IPS-18a (cell line): ENCODE results near the gene NME7.

ENCODE experiments used
- H3K27ac ChIP-seq: one replicate; pipeline ENCODE4 v1.5.1; 2013; ENCODE audit warnings: low read length
- H3K27me3 ChIP-seq: one replicate; pipeline ENCODE4 v1.6.1; 2013; ENCODE audit warnings: mild to moderate bottlenecking, low read length; ENCODE audit not compliant: control insufficient read depth, insufficient read depth
- H3K36me3 ChIP-seq: one replicate; pipeline ENCODE4 v1.6.1; 2013; ENCODE audit warnings: low read depth, low read length; ENCODE audit not compliant: control insufficient read depth
- H3K4me1 ChIP-seq: one replicate; pipeline ENCODE4 v1.6.1; 2013; ENCODE audit warnings: low read depth, low read length; ENCODE audit not compliant: control insufficient read depth
- H3K4me3 ChIP-seq: one replicate; pipeline ENCODE4 v1.5.1; 2013; ENCODE audit warnings: low read length
- H3K9ac ChIP-seq: one replicate; pipeline ENCODE4 v1.6.1; 2013; ENCODE audit warnings: mild to moderate bottlenecking, low read length, moderate library complexity
- H3K9me3 ChIP-seq: one replicate; pipeline ENCODE4 v1.6.1; 2013; ENCODE audit warnings: low read depth, low read length; ENCODE audit not compliant: control insufficient read depth

The NME7 gene

GRCh38 chr1:169318536-169319244 lies 48.9 kb downstream of the NME7 start:
- Histone ChIP-seq H3K36me3 (no peaks in the 10 kb centered on the region), H3K4me1 (no peaks in the 10 kb centered on the region), H3K9me3 (no peaks in the 10 kb centered on the region), H3K9ac (no peak overlapping the region), H3K4me3 (no peak overlapping the region), H3K27me3 (no peaks in the 10 kb centered on the region), H3K27ac (no peak overlapping the region)

DNA sequence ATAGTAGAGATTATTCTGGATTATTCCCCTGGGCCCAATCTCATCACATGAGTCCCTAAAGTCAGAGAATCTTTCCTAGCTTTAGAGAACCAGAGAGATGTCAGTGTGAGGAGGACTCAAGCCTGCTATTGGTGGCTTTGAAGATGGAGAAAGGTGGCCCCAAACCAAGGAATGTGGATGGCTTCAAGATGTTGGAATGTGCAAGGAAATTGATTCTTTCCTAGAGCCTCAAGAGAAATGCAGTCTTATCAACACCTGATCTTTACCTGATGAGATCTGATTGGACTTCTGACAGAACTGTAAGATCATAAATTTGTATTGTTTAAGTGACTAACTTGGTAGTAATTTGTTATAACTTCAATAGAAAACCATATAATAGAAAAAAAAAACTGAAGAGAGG lies 51.0 kb downstream of the NME7 start:
- Histone ChIP-seq H3K27me3 (no peaks in the 10 kb centered on the region), H3K9me3 (no peaks in the 10 kb centered on the region), H3K9ac (no peak overlapping the region), H3K36me3 (no peaks in the 10 kb centered on the region), H3K27ac (no peak overlapping the region), H3K4me3 (no peak overlapping the region), H3K4me1 (no peaks in the 10 kb centered on the region)

DNA sequence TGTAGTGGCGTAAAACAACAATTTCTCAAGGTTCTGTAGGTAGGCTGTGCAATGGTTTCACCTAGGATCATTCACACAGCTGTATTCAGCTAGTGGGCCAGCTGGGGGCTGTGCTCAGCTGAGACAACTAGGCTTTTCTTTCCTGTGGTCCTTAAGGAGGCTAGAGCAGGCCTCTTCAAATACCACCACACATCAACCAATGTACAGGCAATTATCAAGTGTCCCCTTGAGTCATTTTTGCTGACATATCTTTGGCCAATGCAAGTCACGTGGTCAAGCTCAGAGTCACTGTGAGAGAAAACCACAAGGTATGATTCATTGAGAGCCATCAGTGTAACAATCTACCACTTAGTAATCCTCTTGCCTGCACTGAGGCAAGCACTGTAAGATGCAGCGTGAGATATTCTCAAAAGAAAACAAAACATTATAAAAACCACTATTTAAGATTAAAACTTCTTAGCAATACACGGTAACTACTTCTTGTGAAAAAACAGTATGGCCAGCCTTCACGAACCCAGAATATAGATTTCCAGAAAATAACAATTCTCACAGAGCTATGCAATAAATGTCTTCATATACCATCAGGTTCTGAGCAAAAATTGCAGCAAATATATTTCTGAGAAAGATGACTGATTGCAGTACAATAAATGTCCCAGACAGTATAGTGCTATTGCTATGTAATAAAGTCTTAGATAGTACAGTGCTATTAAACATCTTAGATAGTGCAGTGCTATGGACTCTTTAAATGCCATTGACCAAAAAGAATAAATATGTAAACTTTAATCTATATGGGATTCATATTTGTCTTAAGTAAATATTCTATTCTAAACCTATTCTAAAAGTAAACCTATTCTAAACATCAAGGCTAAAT lies 55.3 kb downstream of the NME7 start:
- no peaks in the 10 kb centered on the region for H3K36me3 ChIP-seq
- no peaks in the 10 kb centered on the region for H3K27me3 ChIP-seq
- no peaks in the 10 kb centered on the region for H3K9me3 ChIP-seq
- no peak overlapping the region for H3K9ac ChIP-seq
- no peak overlapping the region for H3K27ac ChIP-seq
- H3K4me3 ChIP-seq, result no peak overlapping the region
- peaks cover 10% of the 10 kb centered on the region for H3K4me1 ChIP-seq

DNA sequence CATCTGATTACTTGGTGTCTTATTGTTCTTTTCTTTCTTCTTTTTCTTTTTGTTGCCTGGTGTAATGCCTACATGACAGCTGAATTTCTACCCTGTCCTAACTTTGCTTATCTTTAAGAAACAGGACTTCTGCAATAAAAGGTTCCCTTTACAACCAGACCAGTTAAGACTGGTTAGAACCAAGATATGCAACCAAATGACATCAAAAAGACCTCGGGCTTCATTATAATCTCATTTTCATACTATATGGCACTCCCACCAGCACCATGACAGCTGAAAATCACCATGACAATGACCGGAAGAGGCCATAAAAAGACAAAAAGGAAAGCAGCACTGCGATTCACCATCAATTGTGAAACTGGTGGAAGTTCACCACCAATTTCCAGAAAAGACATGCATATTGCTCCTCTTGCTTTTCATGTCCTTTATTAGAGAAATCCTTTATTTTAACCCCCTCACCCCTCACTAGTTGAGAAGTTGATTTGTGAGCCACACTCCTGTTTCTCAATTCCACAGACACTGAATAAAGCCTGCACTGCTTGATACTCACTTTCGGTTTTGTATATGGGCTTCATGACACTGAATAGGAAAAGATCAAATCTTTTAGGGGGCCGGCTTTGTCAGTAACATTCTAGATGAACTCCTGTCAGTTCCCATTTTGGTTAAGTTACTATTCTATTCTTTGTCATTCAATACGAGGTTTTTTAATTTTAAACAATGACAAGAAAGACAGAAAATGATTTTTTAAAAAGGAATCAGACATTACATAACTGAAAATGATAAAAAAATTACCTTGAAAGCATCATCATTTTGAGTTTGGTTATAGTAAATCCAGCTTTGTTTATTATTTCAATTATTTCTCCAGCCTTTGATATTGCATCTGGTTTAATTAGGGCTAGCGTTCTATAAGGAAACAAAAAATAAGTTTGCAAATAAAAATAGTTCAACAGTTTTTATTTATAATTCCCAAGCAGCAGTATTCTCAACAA lies 58.1 kb downstream of the NME7 start:
- Histone ChIP-seq H3K27ac (no peak overlapping the region), H3K9me3 (no peaks in the 10 kb centered on the region), H3K9ac (no peak overlapping the region), H3K4me1 (peaks cover 10% of the 10 kb centered on the region), H3K36me3 (no peaks in the 10 kb centered on the region), H3K27me3 (no peaks in the 10 kb centered on the region), H3K4me3 (no peak overlapping the region)

GRCh38 chr1:169308313-169309039 lies 59.1 kb downstream of the NME7 start:
- Histone ChIP-seq H3K36me3 (no peaks in the 10 kb centered on the region), H3K9me3 (no peaks in the 10 kb centered on the region), H3K4me3 (no peak overlapping the region), H3K9ac (no peak overlapping the region), H3K27me3 (no peaks in the 10 kb centered on the region), H3K27ac (no peak overlapping the region), H3K4me1 (peaks cover 10% of the 10 kb centered on the region)

GRCh38 chr1:169307176-169307575 lies 60.4 kb downstream of the NME7 start:
- peaks cover 10% of the 10 kb centered on the region for H3K4me1 ChIP-seq
- H3K27me3 ChIP-seq, result no peaks in the 10 kb centered on the region
- H3K4me3 ChIP-seq, result no peak overlapping the region
- no peaks in the 10 kb centered on the region for H3K9me3 ChIP-seq
- no peak overlapping the region for H3K9ac ChIP-seq
- H3K36me3 ChIP-seq, result no peaks in the 10 kb centered on the region
- no peak overlapping the region for H3K27ac ChIP-seq

GRCh38 chr1:169305948-169306347 lies 61.6 kb downstream of the NME7 start:
- Histone ChIP-seq H3K36me3 (no peaks in the 10 kb centered on the region), H3K27me3 (no peaks in the 10 kb centered on the region), H3K4me3 (no peak overlapping the region), H3K4me1 (peaks cover 10% of the 10 kb centered on the region), H3K27ac (no peak overlapping the region), H3K9ac (no peak overlapping the region), H3K9me3 (no peaks in the 10 kb centered on the region)

DNA sequence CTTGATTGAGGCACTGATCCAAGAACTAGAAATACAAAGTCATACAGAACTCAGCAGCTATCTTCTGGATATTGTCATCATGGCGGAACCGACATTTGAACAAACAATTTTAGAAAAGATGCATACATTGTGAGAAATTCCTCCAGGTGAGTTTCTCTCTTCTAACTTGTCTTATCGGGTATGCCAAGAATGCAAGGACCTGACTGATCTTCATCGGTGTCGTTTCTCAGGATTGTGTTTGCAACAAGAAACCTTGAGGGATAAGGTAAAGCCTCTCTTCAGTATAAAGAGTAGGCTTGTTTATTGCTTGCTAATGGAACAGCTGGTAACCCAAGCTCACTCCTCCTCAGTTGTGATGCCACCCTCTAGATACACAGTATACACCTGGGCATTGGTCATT lies 62.2 kb downstream of the NME7 start:
- Histone ChIP-seq H3K4me3 (no peak overlapping the region), H3K4me1 (peaks cover 10% of the 10 kb centered on the region), H3K27me3 (no peaks in the 10 kb centered on the region), H3K27ac (no peak overlapping the region), H3K9ac (no peak overlapping the region), H3K36me3 (no peaks in the 10 kb centered on the region), H3K9me3 (no peaks in the 10 kb centered on the region)

DNA sequence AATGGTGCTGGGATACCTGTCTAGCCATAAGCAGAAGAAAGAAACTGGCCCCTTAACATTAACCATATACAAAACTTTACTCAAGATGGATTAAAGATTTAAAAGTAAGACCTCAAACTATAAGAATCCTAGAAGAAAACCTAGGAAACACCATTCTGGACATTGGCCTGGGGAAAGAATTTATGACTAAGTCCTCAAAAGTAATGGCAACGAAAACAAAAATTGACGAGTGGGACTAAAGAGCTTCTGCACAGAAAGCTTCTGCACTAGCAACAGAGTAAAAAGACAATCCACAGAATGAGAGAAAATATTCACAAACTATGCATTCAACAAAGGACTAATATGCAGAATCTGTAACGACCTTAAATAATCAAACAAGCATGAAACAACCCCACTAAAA lies 66.7 kb downstream of the NME7 start:
- no peaks in the 10 kb centered on the region for H3K4me1 ChIP-seq
- H3K4me3 ChIP-seq, result no peak overlapping the region
- H3K36me3 ChIP-seq, result no peaks in the 10 kb centered on the region
- H3K9me3 ChIP-seq, result no peaks in the 10 kb centered on the region
- no peaks in the 10 kb centered on the region for H3K27me3 ChIP-seq
- no peak overlapping the region for H3K27ac ChIP-seq
- no peak overlapping the region for H3K9ac ChIP-seq

GRCh38 chr1:169298441-169298840 lies 69.2 kb downstream of the NME7 start:
- H3K27ac ChIP-seq, result no peak overlapping the region
- H3K9ac ChIP-seq, result no peak overlapping the region
- no peak overlapping the region for H3K4me3 ChIP-seq
- no peaks in the 10 kb centered on the region for H3K9me3 ChIP-seq
- H3K27me3 ChIP-seq, result no peaks in the 10 kb centered on the region
- no peaks in the 10 kb centered on the region for H3K4me1 ChIP-seq
- H3K36me3 ChIP-seq, result no peaks in the 10 kb centered on the region

DNA sequence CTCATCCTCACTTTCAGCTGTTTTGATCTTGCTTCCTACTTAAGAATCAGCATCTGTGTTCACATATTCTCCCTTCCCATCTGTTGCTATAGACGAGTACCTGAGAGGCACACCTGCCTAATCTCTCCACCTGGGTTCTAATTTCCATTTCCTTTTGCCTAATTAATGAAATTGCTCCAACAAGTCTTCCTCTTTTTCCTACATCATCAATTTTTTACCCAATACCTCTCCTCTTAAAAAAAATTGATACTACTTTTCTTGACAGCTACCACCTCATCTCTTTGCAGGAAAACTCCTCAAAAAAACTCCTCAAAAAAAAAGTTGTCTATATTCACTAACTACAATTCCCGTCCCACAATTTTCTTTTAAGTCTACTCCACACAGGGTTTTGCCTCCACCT lies 71.8 kb downstream of the NME7 start:
- Histone ChIP-seq H3K27me3 (no peaks in the 10 kb centered on the region), H3K27ac (no peak overlapping the region), H3K9ac (no peak overlapping the region), H3K36me3 (no peaks in the 10 kb centered on the region), H3K4me1 (no peaks in the 10 kb centered on the region), H3K9me3 (no peaks in the 10 kb centered on the region), H3K4me3 (no peak overlapping the region)
